ENCODE data around the gene NEU2.

- TF ChIP-seq REST (IDR thresholded peaks at IDR 0.05) (no peak), CTCF (IDR thresholded peaks at IDR 0.05) (no peak), POLR2A (IDR thresholded peaks at IDR 0.05; ENCODE audit: low read length) (no peak), BCL3 (IDR thresholded peaks at IDR 0.05) (no peak), SMC3 (IDR thresholded peaks at IDR 0.05) (no peak), MAX (IDR thresholded peaks at IDR 0.05) (no peak), EP300 (IDR thresholded peaks at IDR 0.05) (no peak)
Measured at GRCh38 chr2:233042549-233042948, 10.1 kb downstream of the NEU2 start.

Measured in A549 (cell line).